Fibroblast of upper back skin (primary cell): Measurements from ENCODE around the gene HK1.
A peak's percentile ranks its signal among the peaks of the same experiment; 100 is the strongest.

Experiments
- DNase-seq: peaks from one replicate; pipeline ENCODE4 v3.0.0-alpha.2; 2013

The HK1 gene

DNA sequence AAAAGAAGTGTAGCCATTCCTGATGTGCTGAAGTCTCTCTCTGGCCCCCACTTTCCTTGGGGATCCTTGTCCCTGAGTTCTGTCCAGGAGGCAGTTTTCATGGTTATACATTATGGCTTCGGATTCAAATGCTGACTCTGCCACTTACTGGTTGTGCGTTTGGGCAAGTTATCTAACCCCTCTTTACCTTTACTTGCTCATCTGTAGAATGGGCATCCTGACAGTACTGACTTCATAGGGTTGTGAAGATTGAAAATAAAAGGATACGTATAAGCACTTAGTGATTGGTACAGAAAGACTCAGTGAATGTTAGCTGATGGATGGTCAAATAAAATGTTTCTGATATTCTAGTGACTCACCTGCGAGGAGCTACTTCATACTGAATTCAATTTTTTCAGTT, 73.3 kb downstream of the HK1 start:
- no peak for DNase-seq

- DNase-seq, result peak; percentile 87
Observed at GRCh38 chr10:69352569-69353264, 74.4 kb downstream of the HK1 start.

DNA sequence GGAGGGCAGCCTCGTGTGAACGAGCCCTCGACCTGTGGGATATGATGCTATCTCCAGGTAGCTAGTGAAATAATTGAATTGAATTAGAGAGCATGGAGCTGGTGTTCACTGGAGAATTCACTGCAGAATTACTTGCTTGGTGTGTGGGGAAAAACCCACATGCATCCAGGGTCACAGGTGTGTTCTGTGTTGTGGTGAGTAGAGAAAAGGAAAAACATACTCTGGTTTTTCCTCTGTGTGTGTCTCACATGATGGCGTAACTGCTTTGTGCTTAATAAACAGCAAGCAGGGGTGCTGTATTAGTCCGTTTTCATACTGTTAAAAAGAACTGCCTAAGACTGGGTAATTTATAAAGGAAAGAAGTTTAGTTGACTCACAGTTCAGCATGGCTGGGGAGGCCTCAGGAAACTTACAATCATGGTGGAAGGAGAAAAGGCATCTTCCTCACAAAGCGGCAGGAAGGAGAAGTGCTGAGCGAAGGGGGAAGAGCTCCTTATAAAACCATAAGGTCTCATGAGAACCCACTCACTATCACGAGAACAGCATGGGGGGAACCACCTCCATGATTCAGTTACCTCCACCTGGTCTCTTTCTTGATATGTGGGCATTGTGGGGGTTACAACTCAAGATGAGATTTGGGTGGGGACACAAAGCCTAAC, 75.8 kb downstream of the HK1 start:
- no peak for DNase-seq

DNA sequence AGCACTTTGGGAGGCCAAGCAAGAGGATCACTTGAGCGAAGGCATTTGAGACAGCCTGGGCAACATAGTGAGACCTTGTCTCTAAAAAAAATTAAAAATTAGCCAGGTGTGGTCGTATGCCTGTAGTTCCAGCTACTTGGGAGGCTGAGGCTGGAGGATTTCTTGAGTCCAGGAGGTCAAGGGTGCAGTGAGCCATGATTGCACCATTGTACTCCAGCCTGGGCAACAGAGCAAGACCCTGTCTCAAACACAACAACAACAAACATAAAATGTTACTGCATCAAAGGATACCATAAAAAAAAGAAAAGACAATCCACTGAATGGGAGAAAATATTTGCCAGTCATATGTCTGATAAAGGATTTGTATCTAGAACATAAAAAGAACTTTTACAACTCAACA, 77.9 kb downstream of the HK1 start:
- no peak for DNase-seq

DNA sequence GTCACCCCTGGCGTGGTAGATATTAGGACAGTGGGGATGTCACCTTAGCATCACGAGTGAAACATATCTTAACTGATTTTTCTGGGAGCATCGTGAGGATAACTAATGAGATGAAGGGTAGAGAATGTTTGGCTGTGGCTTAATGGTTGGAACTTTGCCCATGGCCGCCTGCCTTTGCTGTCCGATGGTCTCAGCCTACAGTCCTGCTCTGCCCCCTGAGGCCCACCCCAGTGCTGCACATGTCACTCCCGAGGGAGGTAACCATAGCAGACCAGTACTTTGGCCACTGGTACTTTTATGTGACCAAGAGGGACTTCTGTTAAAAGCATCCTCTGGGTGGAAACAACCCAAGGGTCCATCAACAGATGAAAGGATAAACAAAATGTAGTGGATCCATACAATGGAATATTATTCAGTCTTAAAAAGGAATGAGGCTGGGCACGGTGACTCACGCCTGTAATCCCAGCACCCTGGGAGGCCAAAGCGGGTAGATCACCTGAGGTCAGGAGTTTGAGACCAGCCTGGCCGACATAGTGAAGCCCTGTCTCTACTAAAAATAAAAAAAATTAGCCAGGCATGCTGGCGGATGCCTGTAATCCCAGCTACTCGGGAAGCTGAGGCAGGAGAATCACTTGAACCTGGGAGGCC, 80.0 kb downstream of the HK1 start:
- DNase-seq, result no peak

DNA sequence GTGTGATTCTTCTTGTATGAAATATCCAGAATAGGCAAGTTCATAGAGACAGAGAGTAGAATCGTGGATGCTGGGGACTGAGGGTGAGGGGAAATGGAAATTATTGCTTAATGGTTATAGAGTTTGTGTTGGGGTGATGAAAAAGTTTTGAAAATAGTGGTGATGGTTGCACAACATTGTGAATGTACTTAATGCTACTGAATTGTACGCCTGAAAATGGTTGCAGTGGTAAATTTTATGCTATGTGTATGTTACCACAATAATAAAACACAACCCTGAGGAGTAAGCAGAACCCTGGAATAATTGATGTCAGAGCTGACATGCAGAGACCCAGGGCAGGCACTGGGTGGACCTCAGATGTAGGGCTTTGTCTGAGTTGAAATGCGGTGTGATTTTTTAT, 80.9 kb downstream of the HK1 start:
- peak; percentile 32 for DNase-seq

DNA sequence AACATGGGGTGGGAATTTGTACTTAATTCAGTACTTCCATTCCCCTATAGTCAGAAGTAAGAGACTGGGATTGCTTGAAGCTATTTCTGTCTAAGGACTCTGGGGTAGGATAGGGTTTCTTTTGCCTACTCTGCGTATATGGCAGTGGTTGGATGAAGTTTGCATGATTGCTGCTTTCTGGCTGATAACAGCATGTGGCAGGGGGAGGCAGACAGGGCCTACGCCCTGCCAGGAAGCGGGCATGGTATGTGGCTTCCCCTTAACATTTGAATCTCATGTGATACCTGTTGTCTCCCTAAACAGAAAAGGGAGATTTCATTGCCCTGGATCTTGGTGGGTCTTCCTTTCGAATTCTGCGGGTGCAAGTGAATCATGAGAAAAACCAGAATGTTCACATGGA, 81.3 kb downstream of the HK1 start:
- DNase-seq, result no peak

DNA sequence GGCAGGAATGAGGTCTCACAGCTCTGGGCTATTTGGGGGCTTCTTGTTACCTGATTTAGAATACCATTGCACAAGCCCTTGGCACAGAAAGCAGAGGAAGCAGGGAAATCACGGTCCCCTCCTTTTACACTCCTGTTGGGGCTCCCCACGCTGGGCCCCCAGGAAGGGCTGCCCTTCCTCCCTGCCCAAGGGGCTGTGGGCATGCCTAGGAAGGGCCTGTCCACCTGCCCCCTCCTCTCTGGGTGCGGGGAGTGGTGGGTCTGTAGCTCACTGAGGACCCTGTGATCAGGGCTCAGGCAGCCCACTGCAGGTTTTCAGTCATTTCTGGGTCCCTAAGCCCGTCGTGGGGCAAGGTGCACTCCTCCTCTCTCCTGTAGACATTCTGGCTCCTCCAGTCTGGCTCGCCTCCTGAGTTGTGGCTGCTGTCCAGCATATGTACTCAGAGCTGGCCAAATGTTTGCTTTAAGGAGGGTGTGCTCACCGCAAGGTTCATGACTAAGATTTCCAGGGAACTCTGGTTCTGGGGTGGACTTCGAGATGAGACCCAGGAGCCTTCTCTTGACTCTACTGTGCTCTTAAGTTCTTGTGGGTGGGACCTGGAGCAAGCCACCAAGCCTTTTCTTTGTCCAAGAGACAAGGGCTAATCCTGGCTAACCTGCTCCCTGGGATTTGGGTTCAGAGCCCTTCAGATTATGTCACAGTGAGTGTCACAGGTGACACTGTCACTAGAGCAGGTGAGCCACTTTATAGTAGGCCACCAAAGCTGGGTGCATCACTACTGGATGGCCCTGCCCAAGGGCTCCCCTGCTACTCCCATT, 82.4 kb downstream of the HK1 start:
- peak; percentile 83 for DNase-seq

DNA sequence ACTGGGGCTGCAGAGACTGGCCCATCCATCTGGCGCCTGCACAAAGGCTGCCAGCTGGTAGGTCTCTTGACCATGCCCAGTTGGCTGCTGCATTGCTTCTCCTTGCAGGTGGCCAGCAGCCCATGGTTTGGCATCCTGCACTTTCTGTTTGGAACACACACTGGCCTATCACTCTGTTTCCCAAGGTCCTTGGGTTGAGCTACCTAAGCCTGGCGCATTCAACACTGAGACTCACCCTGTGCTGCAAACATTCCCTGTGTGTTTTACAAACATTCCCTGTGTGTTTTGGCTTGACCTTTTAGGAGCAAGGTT, 83.0 kb downstream of the HK1 start:
- no peak for DNase-seq

- no peak for DNase-seq
Observed at GRCh38 chr10:69362471-69362954, 84.2 kb downstream of the HK1 start.

GRCh38 chr10:69363666-69364065, 85.4 kb downstream of the HK1 start:
- no peak for DNase-seq

- no peak for DNase-seq
Observed at GRCh38 chr10:69364232-69364940, 86.1 kb downstream of the HK1 start.

- no peak for DNase-seq
Observed at GRCh38 chr10:69366738-69367137, 88.4 kb downstream of the HK1 start.

GRCh38 chr10:69367469-69367868, 89.2 kb downstream of the HK1 start:
- DNase-seq, result no peak

DNA sequence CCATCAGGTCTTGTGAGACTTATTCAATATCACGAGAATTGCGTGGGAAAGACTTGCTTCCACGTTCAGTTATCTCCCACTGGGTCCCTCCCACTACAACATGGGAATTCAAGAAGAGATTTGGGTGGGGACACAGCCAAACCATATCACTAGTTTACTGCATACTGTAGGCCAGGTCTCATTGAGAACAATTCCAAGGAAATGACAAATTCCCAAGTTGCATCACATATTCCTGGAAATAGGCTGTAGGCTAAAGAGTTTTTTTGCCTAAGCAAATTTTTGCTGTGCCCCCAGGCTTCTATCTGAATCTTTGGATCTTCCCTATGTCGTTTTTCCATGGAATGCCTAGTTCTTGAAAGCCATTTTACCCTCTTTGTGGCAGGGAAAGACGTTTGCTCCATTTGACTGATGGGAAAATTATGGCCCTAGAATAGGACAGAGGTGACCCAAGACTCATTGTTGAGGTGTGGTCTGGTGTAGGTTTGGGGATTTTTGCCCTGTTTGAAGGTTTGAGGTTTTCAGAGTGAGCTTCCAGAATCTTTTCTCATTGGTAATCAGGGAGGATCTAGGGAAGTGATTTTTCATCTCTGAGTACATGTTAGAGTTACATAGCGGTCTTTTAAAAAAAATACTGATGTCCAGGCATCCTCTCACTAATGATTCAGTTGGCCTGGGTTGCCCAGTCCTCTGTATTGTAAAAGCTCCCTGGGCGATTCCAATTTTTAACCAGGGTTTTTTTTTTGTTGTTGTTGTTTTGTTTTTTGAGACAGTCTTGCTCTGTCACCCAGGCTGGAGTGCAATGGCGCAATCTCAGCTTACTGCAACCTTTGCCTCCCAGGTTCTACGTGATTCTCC, 94.1 kb downstream of the HK1 start:
- peak; percentile 67 for DNase-seq

GRCh38 chr10:69374242-69374641, 95.9 kb downstream of the HK1 start:
- DNase-seq, result no peak

DNA sequence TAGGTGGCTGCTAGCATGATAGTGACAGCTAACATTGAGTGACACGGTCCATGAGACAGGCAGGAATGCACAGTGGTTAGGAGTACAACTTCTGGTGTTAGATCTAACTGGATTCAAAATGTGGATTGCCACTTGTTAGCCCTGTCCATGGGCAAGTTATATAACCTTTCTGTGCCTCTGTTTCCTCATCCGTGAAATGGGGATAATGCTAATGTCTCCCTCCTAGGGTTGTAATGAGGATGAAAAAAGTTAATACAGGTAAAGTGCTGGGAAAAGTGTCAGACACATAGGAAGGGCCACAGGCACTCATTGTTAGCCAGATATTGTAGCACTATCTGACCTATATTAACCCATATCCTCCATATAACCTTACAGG, 96.6 kb downstream of the HK1 start:
- no peak for DNase-seq

GRCh38 chr10:69375307-69376151, 97.2 kb downstream of the HK1 start:
- no peak for DNase-seq

GRCh38 chr10:69376662-69377061, 98.4 kb downstream of the HK1 start:
- no peak for DNase-seq

DNA sequence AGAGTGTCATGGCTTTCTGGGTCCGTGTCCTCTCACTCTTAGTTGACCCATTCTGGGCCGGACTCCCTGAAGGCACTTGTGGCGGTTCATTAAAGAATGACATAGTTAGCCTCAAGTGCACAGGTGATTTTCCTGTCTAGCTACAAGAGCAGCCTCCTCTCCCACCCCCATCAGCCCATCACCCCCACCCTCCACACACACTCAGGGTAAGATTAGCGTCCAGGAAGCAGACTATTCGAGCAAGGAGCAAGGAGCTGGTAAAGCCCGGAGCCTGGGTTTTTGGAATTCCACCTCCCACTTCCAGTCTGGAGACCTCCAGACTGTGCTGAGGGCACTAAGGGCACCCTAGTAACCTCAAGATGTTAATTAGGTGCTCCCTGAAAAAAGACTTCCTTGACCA, 98.9 kb downstream of the HK1 start:
- no peak for DNase-seq

DNA sequence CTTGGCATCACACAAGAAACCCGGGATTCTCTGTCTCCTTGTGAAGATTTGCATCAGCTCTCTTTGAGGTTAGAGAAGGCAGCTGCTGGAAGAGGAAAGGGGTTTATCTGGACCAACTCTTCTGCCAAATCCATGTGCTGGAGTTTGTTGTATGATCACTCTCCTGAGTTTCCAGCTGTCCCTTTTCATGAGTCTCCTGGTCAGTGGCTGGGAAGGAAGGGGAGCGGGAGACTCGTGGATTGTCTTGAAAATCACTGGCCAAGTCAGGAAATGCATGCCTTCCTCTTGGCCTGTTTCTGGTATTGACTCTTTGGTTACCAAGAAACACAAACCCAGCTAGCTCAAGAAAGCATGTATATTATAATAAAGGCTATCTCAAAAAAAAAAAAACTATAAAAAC, 99.6 kb downstream of the HK1 start:
- no peak for DNase-seq
